ENCODE results near the gene STH.
A peak's percentile ranks its signal among the peaks of the same experiment; 100 is the strongest.
"Not testable (repeated sequence)": the region's sequence is repeated elsewhere in the genome, so short reads cannot be mapped to it uniquely, and the experiment has no call there.

Gene STH

DNA sequence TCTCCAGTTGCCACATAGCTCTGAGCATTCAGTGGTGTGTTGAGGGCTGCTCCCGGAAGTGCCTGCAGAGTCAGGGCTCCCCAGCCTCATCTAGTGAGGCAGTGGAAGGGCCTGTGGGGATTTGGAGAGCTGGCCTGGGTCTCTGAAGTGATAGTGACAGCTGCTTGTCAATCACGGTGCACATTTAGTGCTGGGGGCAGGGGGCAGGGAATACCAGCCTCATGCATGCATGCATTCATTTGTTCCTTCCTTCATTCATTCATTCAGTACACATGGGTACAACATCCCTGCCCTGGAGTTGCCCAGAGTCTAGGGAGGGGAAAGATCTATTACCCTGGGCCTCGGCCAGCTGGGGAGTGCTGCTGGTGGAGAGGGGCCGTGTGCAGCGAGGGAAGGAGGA lies 11.3 kb upstream of the STH start:
- DNase-seq = no peak

DNA sequence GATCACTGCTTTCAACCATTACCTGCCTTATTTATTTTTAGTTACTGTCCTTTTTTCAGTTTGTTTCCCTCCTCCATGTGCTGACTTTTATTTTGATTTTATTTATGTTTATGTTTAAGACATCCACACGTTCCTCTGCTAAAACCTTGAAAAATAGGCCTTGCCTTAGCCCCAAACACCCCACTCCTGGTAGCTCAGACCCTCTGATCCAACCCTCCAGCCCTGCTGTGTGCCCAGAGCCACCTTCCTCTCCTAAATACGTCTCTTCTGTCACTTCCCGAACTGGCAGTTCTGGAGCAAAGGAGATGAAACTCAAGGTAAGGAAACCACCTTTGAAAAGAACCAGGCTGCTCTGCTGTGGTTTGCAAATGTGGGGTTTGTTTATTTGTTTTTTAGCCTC lies 9.3 kb upstream of the STH start:
- DNase-seq = no peak

DNA sequence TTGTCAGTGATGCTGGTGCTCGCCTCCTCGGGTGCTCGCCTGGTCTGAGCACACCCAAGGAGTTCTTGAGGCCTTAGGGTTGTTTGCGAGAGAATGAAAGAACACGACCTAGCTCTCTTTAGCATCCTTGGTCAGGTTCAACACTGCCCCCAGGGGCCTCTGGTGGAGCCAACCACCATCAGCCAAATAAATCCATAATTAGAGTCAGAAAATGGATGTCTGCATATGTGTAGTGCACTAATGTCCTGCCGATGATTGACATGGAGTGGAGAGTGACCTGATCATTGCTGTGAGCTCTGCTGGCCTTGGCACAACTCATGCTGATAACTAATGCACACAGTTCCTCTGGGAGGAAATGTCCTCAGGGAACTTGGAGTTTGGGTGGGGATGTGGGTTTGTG lies 8.2 kb upstream of the STH start:
- no peak for DNase-seq

DNA sequence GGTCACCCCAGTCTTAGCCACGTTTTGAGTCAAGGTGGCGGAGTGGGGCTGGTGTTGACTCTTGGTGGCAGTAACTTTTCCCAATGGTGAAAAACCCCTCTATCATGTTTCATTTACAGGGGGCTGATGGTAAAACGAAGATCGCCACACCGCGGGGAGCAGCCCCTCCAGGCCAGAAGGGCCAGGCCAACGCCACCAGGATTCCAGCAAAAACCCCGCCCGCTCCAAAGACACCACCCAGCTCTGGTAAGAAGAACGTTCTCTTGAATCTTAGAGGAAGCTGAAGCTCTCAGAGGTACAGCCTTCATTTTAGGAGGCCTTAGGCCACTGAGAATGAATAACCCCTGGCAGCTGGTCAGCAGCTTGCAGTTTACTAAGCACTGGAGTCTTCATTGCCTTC lies 7.7 kb upstream of the STH start:
- no peak for DNase-seq

DNA sequence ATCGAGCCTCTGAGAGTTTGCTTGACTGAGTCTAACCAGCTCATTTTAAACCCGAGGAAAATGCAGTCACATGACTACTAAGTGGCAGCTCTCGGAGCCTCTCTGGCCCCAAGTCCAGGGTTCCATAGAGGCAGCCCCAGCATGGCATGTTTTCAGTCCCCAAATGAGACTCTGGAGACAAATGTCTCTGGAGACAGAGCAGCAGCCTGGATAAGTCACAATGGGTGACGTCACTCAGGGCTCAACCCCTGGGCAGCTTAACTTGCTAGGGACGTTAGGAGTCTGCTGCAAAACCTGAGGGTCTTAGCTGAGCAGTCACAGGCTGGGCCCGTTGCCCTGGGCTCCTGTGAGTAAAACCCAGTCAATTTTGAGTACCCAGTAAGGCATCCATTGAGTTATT lies 6.9 kb upstream of the STH start:
- DNase-seq = no peak

DNA sequence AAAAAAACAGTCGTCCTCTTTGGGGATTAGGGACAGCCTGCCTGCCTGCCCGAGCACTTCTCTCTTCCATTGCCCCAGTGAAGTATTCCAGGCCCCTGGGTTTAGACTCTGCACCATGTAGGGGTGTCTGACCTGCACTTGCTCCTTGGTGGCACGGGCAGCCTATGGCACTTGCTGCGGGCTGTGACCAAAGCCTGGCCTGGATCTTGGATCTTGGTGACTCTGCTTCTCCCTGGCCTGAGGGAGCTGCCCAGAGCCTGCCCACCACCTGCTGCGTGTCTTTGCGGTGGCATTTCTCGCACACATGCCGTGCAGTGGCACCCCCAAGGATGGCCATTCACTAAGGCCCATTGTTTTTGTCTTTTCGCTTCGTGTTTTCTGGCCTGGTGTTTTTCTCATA lies 6.1 kb upstream of the STH start:
- DNase-seq = no peak

DNA sequence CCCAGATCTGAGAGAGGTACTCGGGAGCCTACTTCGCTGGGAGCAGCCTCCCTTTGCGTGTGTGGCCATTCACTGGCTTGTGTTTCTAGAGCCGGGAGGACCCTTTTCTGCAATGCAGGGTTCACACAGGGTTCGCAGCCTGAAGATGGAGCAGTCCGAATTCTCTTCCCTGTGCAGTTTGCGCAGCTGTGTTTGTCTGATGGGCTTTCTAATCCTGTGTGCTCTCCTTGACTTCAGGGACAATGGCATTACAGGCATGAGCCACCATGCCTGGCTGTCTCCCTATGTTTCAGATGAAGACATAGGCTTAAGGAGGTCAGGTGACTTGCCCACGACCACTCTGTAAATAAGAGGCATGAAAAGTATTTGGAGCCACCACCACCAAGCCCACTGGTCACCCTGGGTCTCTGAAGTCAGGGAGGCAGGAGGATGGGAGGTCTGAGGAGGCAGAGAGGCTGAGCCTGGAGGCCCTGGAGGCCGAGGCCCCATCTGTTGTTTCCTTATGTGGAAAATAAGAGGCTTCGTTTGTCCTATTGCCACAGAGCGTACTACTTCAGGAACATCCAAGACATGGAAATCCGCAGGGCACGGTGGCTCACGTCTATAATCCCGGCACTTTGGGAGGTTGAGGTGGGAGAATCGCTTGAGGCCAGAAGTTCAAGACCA lies 5.0 kb upstream of the STH start:
- DNase-seq = no peak

DNA sequence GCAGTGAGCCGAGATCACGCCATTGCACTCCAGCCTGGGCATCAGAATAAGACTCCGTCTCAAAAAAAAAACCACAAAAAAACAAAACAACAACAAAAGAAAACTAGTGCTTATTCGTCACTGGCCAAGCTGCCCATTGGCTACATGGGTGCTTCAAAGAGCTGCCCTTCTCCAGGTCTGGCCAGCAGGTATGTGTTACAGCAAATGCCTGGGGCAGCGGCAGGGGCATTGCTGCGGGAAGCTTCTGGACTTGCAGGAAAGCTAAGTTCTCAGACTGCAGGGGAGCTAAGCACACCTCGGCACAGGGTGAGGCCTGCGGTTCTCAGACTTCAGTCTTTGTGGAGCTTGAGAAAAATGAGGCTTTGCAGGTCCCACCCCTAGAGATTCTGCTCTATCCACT lies 4.1 kb upstream of the STH start:
- DNase-seq = no peak

DNA sequence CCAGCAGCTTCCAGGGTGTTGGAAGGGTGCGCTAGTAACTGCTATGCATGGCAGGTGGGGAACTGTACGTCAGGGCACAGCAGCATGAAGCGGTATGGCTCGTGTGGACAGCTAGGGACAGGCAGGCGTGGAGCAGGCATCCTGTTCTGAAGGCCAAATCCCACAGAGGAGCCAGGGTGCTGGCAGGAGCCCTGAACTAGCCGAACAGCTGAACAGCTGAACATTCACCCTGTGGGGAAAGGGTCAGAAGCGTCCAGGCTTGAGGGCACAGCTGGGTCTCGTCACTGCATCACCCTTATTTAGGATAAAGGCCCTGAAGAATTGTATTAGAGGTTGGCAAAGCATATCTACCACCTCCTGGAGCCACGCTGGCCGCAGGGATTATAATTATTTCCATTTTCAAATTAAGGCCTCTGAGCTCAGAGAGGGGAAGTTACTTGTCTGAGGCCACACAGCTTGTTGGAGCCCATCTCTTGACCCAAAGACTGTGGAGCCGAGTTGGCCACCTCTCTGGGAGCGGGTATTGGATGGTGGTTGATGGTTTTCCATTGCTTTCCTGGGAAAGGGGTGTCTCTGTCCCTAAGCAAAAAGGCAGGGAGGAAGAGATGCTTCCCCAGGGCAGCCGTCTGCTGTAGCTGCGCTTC lies 3.3 kb upstream of the STH start:
- DNase-seq = no peak

DNA sequence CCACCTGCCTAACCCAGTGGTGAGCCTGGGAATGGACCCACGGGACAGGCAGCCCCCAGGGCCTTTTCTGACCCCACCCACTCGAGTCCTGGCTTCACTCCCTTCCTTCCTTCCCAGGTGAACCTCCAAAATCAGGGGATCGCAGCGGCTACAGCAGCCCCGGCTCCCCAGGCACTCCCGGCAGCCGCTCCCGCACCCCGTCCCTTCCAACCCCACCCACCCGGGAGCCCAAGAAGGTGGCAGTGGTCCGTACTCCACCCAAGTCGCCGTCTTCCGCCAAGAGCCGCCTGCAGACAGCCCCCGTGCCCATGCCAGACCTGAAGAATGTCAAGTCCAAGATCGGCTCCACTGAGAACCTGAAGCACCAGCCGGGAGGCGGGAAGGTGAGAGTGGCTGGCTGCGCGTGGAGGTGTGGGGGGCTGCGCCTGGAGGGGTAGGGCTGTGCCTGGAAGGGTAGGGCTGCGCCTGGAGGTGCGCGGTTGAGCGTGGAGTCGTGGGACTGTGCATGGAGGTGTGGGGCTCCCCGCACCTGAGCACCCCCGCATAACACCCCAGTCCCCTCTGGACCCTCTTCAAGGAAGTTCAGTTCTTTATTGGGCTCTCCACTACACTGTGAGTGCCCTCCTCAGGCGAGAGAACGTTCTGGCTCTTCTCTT lies 2.6 kb upstream of the STH start:
- DNase-seq = no peak

DNA sequence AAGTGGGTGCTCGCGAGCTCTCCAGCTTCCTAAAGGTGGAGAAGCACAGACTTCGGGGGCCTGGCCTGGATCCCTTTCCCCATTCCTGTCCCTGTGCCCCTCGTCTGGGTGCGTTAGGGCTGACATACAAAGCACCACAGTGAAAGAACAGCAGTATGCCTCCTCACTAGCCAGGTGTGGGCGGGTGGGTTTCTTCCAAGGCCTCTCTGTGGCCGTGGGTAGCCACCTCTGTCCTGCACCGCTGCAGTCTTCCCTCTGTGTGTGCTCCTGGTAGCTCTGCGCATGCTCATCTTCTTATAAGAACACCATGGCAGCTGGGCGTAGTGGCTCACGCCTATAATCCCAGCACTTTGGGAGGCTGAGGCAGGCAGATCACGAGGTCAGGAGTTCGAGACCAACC lies 1.9 kb upstream of the STH start:
- DNase-seq = no peak

DNA sequence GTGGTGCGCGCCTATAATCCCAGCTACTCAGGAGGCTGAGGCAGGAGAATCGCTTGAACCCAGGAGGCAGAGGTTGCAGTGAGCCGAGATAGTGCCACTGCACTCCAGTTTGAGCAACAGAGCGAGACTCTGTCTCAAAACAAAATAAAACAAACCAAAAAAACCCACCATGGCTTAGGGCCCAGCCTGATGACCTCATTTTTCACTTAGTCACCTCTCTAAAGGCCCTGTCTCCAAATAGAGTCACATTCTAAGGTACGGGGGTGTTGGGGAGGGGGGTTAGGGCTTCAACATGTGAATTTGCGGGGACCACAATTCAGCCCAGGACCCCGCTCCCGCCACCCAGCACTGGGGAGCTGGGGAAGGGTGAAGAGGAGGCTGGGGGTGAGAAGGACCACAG lies 1.4 kb upstream of the STH start:
- DNase-seq = no peak

DNA sequence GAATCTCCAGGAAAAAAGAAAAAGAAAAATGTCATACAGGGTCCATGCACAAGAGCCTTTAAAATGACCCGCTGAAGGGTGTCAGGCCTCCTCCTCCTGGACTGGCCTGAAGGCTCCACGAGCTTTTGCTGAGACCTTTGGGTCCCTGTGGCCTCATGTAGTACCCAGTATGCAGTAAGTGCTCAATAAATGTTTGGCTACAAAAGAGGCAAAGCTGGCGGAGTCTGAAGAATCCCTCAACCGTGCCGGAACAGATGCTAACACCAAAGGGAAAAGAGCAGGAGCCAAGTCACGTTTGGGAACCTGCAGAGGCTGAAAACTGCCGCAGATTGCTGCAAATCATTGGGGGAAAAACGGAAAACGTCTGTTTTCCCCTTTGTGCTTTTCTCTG lies 845 bp downstream of the STH start:
- no peak for DNase-seq

DNA sequence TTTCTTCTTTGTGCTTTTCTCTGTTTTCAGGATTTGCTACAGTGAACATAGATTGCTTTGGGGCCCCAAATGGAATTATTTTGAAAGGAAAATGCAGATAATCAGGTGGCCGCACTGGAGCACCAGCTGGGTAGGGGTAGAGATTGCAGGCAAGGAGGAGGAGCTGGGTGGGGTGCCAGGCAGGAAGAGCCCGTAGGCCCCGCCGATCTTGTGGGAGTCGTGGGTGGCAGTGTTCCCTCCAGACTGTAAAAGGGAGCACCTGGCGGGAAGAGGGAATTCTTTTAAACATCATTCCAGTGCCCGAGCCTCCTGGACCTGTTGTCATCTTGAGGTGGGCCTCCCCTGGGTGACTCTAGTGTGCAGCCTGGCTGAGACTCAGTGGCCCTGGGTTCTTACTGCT lies 1.2 kb downstream of the STH start:
- no peak for DNase-seq

DNA sequence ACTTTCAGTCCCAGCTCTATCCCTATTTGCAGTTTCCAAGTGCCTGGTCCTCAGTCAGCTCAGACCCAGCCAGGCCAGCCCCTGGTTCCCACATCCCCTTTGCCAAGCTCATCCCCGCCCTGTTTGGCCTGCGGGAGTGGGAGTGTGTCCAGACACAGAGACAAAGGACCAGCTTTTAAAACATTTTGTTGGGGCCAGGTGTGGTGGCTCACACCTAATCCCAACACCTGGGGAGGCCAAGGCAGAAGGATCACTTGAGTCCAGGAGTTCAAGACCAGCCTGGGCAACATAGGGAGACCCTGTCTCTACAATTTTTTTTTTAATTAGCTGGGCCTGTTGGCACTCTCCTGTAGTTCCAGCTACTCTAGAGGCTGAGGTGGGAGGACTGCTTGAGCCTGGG lies 1.7 kb downstream of the STH start:
- DNase-seq = no peak

DNA sequence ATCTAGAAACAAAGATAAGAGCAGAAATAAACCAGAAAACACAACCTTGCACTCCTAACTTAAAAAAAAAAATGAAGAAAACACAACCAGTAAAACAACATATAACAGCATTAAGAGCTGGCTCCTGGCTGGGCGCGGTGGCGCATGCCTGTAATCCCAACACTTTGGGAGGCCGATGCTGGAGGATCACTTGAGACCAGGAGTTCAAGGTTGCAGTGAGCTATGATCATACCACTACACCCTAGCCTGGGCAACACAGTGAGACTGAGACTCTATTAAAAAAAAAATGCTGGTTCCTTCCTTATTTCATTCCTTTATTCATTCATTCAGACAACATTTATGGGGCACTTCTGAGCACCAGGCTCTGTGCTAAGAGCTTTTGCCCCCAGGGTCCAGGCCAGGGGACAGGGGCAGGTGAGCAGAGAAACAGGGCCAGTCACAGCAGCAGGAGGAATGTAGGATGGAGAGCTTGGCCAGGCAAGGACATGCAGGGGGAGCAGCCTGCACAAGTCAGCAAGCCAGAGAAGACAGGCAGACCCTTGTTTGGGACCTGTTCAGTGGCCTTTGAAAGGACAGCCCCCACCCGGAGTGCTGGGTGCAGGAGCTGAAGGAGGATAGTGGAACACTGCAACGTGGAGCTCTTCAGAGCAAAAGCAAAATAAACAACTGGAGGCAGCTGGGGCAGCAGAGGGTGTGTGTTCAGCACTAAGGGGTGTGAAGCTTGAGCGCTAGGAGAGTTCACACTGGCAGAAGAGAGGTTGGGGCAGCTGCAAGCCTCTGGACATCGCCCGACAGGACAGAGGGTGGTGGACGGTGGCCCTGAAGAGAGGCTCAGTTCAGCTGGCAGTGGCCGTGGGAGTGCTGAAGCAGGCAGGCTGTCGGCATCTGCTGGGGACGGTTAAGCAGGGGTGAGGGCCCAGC lies 2.6 kb downstream of the STH start:
- no peak for DNase-seq

DNA sequence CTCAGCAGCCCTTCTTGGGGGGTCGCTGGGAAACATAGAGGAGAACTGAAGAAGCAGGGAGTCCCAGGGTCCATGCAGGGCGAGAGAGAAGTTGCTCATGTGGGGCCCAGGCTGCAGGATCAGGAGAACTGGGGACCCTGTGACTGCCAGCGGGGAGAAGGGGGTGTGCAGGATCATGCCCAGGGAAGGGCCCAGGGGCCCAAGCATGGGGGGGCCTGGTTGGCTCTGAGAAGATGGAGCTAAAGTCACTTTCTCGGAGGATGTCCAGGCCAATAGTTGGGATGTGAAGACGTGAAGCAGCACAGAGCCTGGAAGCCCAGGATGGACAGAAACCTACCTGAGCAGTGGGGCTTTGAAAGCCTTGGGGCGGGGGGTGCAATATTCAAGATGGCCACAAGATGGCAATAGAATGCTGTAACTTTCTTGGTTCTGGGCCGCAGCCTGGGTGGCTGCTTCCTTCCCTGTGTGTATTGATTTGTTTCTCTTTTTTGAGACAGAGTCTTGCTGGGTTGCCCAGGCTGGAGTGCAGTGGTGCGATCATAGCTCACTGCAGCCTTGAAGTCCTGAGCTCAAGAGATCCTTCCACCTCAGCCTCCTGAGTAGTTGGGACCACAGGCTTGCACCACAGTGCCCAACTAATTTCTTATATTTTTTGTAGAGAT lies 3.4 kb downstream of the STH start:
- peak; percentile 17 for DNase-seq

DNA sequence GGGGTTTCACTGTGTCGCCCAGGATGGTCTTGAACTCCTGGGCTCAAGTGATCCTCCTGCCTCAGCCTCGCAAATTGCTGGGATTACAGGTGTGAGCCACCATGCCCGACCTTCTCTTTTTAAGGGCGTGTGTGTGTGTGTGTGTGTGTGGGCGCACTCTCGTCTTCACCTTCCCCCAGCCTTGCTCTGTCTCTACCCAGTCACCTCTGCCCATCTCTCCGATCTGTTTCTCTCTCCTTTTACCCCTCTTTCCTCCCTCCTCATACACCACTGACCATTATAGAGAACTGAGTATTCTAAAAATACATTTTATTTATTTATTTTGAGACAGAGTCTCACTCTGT lies 3.9 kb downstream of the STH start:
- DNase-seq = no peak

DNA sequence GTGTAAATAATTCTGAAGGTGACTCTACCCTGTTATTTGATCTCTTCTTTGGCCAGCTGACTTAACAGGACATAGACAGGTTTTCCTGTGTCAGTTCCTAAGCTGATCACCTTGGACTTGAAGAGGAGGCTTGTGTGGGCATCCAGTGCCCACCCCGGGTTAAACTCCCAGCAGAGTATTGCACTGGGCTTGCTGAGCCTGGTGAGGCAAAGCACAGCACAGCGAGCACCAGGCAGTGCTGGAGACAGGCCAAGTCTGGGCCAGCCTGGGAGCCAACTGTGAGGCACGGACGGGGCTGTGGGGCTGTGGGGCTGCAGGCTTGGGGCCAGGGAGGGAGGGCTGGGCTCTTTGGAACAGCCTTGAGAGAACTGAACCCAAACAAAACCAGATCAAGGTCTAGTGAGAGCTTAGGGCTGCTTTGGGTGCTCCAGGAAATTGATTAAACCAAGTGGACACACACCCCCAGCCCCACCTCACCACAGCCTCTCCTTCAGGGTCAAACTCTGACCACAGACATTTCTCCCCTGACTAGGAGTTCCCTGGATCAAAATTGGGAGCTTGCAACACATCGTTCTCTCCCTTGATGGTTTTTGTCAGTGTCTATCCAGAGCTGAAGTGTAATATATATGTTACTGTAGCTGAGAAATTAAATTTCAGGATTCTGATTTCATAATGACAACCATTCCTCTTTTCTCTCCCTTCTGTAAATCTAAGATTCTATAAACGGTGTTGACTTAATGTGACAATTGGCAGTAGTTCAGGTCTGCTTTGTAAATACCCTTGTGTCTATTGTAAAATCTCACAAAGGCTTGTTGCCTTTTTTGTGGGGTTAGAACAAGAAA lies 5.1 kb downstream of the STH start:
- DNase-seq = no peak

DNA sequence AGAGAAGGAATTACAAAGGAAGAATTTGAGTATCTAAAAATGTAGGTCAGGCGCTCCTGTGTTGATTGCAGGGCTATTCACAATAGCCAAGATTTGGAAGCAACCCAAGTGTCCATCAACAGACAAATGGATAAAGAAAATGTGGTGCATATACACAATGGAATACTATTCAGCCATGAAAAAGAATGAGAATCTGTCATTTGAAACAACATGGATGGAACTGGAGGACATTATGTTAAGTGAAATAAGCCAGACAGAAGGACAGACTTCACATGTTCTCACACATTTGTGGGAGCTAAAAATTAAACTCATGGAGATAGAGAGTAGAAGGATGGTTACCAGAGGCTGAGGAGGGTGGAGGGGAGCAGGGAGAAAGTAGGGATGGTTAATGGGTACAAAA lies 7.0 kb downstream of the STH start:
- not testable (repeated sequence) for DNase-seq

DNA sequence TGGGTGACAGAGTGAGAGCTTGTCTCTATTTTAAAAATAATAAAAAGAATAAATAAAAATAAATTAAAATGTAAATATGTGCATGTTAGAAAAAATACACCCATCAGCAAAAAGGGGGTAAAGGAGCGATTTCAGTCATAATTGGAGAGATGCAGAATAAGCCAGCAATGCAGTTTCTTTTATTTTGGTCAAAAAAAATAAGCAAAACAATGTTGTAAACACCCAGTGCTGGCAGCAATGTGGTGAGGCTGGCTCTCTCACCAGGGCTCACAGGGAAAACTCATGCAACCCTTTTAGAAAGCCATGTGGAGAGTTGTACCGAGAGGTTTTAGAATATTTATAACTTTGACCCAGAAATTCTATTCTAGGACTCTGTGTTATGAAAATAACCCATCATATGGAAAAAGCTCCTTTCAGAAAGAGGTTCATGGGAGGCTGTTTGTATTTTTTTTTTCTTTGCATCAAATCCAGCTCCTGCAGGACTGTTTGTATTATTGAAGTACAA lies 8.5 kb downstream of the STH start:
- no peak for DNase-seq

DNA sequence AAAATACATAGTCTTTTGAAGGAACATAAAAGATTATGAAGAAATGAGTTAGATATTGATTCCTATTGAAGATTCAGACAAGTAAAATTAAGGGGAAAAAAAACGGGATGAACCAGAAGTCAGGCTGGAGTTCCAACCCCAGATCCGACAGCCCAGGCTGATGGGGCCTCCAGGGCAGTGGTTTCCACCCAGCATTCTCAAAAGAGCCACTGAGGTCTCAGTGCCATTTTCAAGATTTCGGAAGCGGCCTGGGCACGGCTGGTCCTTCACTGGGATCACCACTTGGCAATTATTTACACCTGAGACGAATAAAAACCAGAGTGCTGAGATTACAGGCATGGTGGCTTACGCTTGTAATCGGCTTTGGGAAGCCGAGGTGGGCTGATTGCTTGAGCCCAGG lies 9.5 kb downstream of the STH start:
- DNase-seq = no peak

Data from NCI-H2107 (cell line).